ENCODE measurements around the gene PLXND1.
"Not testable (repeated sequence)": the region's sequence is repeated elsewhere in the genome, so short reads cannot be mapped to it uniquely, and the experiment has no call there.

The PLXND1 gene

GRCh38 chr3:129518038-129518561 lies 88.4 kb downstream of the PLXND1 start:
- H3K27me3 ChIP-seq (ENCODE audit: control insufficient read depth, insufficient read depth, low read length) = no peaks in the 10 kb centered on the region
- H3K4me2 ChIP-seq (ENCODE audit: low read length) = no peak overlapping the region
- H3K9ac ChIP-seq = no peak overlapping the region
- H3K4me3 ChIP-seq (ENCODE audit: low read depth, low read length) = no peak overlapping the region
- H3K79me2 ChIP-seq = no peaks in the 10 kb centered on the region
- H3K4me1 ChIP-seq = no peaks in the 10 kb centered on the region
- no peak overlapping the region for H2AFZ ChIP-seq
- no peak for TF ChIP-seq CTCF (IDR thresholded peaks at IDR 0.05)
- no peak overlapping the region for H3K27ac ChIP-seq
- H3K9me3 ChIP-seq (ENCODE audit: control insufficient read depth, low read length) = no peaks in the 10 kb centered on the region
- no peaks in the 10 kb centered on the region for H3K36me3 ChIP-seq (ENCODE audit: control insufficient read depth, insufficient read depth, low read length)

GRCh38 chr3:129517516-129517915 lies 89.0 kb downstream of the PLXND1 start:
- Histone ChIP-seq H3K4me2 (ENCODE audit: low read length) (no peak overlapping the region), H3K36me3 (ENCODE audit: control insufficient read depth, insufficient read depth, low read length) (no peaks in the 10 kb centered on the region), H3K9ac (no peak overlapping the region), H3K79me2 (no peaks in the 10 kb centered on the region), H3K4me1 (no peaks in the 10 kb centered on the region), H3K27ac (no peak overlapping the region), H3K9me3 (ENCODE audit: control insufficient read depth, low read length) (no peaks in the 10 kb centered on the region), H2AFZ (no peak overlapping the region), H3K27me3 (ENCODE audit: control insufficient read depth, insufficient read depth, low read length) (no peaks in the 10 kb centered on the region), H3K4me3 (ENCODE audit: low read depth, low read length) (no peak overlapping the region)
- no peak for TF ChIP-seq CTCF (IDR thresholded peaks at IDR 0.05)

- H3K27me3 ChIP-seq (ENCODE audit: control insufficient read depth, insufficient read depth, low read length); H2AFZ ChIP-seq; H3K9ac ChIP-seq; H3K79me2 ChIP-seq; H3K27ac ChIP-seq; H3K4me3 ChIP-seq (ENCODE audit: low read depth, low read length); H3K36me3 ChIP-seq (ENCODE audit: control insufficient read depth, insufficient read depth, low read length); H3K4me2 ChIP-seq (ENCODE audit: low read length); H3K9me3 ChIP-seq (ENCODE audit: control insufficient read depth, low read length); H3K4me1 ChIP-seq: not testable (repeated sequence)
These were observed 90.5 kb downstream of the PLXND1 start for GRCh38 chr3:129515821-129516432.

- H3K4me2 ChIP-seq (ENCODE audit: low read length); H3K4me3 ChIP-seq (ENCODE audit: low read depth, low read length); H2AFZ ChIP-seq; H3K27me3 ChIP-seq (ENCODE audit: control insufficient read depth, insufficient read depth, low read length); H3K27ac ChIP-seq; H3K4me1 ChIP-seq; H3K36me3 ChIP-seq (ENCODE audit: control insufficient read depth, insufficient read depth, low read length); H3K79me2 ChIP-seq; H3K9ac ChIP-seq; H3K9me3 ChIP-seq (ENCODE audit: control insufficient read depth, low read length): not testable (repeated sequence)
These were observed 91.2 kb downstream of the PLXND1 start for GRCh38 chr3:129515108-129515820.

- Histone ChIP-seq H3K4me2 (ENCODE audit: low read length) (no peak overlapping the region), H3K9me3 (ENCODE audit: control insufficient read depth, low read length) (no peaks in the 10 kb centered on the region), H3K4me3 (ENCODE audit: low read depth, low read length) (no peak overlapping the region), H3K27me3 (ENCODE audit: control insufficient read depth, insufficient read depth, low read length) (no peaks in the 10 kb centered on the region), H3K27ac (no peak overlapping the region), H3K4me1 (no peaks in the 10 kb centered on the region), H3K79me2 (no peaks in the 10 kb centered on the region), H2AFZ (no peak overlapping the region), H3K36me3 (ENCODE audit: control insufficient read depth, insufficient read depth, low read length) (no peaks in the 10 kb centered on the region), H3K9ac (no peak overlapping the region)
- TF ChIP-seq CTCF (IDR thresholded peaks at IDR 0.05) = no peak
These were observed 91.9 kb downstream of the PLXND1 start for GRCh38 chr3:129514563-129514962.
